Activated CD4-positive, alpha-beta T cell treated with anti-CD3 and anti-CD28 coated beads for 48 hours (primary cell): ENCODE data around the gene MDFI.

Experiments used
- DNase-seq: peaks from one replicate; pipeline ENCODE4 v3.0.0-alpha.2; 2020

The MDFI gene

DNA sequence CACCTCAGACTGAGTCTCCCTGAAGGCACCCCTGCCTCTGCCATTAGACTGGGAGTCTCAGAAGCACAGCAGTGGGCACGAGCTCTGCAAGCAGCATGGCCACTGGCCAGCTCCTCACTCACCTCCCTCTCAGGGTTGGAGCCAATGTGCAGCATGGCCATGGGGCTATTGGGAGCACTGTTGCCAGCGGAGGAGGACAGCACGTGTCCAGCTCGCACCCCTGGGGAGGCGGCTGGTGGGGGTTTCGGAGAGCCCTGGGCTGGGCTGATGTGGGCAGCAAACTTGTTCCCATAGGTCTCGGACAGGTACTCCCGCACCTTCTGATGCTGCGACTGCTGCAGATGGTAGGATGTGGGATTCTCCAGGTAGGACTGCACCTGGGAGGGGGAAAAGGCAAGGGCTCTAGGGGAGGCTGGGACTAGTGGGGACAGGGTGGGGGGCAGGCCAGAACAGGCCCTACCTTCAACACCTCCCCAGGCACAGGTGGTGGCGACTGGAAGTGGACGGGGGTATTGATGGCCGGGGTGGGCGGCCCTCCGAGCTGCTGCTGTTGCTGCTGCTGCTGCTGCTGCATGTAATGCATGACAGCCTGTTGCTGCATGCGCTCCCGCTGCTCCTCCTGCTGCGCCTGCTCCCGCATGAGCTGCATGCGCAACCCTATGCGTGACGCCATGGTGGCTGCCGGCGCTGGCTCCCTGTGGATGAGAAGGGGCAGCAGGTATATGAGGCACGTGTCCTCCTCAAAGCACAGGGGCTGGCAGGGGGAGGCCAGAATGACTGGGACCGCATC is 52.5 kb downstream of the MDFI start:
- no peak for DNase-seq

DNA sequence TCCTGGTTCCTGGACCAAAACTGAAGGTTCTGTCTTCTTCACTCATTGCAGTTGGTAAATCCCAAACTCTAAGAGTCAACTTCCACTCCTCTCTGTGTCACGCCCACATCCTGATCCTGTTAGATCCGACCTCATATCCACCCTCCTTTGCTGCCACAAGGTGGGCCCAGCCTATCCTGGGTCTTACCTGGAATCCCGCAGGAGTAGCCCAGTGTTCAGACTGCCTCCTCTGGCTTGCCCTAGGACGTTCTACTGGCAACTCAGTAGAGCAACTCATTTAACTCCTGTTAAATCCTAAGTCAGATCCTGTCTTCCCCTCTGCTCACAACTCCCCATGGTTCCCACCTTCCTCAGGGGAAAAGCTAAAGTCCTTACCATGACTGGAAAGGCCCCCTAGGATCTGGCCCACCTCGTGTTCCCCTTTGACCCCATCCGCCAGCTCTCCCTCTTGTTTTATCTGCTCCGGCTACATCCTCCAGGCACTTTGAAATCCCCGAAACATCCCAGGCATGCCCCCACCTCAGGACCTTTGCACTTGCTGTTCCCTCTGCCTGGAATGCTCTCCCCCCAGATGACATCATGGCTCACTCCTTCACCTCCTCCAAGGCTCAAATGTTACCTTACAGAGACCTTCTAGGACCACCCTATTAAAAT is 53.3 kb downstream of the MDFI start:
- no peak for DNase-seq

- no peak for DNase-seq
These were observed 53.9 kb downstream of the MDFI start for GRCh38 chr6:41692080-41692675.

- DNase-seq = no peak
These were observed 54.5 kb downstream of the MDFI start for GRCh38 chr6:41692730-41693129.

DNA sequence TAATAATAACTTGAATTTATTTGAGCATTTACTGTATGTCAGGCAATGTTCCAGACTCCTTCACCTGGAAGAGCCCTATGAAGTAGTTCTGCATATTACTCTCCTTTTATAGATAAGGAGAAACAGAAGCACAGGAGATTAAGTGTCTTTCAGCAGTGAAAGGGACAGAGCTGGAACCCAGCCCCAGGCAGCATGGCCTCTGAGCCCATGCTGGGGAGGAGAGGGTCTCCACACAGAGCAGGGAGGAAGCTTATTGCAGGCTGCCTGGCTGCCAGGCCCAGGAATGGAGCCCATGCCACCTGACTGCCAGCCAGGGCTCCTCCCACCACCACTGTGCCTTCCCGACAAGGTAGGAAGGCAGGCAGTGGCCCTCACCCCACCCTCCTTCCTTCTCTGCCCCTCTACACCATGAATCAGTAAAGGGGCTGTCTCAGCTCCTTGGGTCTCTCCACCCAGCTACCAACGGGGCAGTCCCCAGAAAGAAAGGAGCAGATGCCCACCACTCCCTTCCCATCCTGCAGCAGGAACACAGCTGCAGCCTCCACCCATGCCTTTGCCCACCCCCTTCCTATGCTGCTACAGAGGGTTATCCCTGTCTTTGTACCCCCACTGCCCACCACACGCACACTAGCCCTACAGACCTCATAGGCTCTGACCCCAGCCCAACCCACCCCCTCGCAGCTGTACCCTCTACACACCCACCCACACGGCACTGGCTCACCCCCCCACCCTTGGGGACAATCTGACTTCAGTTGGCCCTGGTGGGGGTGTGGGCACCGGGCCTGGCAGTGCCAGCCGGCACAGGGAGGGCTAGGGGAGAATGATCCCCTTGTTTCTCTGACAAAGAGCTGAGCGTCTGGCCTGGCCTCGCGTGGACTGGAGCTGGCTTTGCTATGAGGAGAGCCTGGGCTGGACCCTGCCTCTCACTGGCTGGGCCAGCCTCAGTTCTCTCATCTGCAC is 55.3 kb downstream of the MDFI start:
- DNase-seq = no peak

DNA sequence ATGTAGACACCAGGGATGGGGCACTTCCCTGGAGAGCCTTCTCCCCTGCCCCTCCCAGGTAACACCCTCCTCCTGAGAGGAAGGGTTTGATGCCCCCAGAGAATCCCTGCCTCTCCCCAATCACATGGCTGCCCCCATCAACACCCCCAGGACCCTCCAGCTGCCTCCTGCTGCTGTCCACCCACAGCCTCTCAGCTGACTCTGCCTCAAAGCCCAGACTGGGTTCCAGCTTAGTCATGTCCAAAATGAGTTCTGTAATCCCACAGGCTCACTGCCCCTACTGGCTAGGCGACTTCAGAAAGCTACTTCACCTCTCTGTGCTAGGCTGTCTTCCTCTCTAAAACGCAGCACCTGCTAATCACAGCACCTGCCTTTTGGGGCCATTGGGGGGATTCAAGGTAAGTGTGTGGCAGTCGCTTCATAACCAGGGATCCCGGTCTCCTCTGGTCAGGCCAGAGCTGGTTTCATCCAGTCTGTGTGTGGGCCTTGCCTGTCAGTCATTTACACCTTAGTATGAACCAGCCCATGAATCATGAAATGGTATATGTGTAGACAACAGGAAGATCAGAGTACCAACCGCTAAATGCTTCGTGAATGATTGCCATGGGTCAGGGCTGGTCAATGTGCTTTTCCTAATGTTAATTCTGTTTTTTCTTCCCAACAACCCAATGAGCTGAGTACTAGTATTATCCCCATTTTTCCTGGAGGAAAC is 56.7 kb downstream of the MDFI start:
- no peak for DNase-seq

GRCh38 chr6:41695825-41696224 is 57.6 kb downstream of the MDFI start:
- DNase-seq = no peak

DNA sequence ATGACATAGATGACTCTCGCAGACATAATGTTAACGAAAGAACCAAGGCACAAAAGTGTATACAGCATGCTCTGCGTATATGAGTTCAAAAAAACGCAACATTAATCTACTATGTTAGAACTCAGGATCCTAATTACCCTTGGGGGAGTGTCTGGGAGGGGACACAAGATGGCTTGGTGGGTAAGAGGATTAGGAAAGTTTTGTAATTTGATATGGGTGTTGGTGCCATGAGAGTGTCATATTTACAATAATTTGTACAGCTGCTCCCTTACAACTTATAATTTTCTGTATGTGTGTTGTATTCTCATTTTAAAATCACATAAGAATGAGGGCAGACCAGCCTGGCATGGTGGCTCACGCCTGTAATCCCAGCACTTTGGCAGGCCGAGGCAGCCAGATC is 58.5 kb downstream of the MDFI start:
- no peak for DNase-seq

DNA sequence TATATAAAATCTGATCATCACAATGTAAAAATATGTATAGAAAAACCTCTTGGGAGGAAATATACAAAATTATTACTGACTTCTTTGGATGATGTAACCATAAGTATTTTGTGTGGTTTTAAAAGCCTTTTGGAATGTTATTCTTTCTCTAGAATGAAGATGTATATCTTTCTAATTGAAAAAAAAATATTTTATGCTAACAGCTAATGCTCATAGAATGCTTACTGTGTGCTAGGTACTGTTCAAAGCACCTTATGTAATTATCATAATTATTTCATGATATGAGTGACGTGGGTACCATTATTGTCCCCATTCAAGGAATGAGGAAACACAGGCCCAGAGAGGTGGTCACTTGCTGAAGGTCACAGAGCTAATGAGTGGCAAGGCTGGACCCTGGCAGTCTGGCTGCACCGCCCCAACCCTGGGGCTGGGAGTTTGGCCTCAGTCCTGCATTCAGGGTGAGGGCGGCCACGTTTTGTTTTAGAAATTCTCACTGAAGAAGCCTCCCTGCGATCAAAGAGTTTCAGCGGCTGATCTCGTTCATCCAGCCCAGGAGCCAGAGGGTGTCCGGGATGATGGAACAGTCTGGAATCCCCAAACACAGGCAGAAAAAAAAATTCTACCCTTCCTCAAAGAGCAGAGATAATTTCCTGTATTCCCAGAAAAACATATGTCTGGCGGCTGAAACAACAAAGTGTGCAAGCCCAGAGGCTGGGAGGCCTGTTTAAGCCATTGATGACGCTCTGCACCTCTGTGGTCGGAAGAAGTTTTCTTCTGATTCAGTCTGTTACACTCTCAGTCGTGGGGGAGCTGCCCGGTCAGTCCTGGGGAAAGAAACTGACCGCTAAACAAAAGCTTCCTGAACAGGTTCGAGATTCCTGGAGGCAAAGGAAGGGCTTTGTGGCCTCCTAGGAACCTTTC is 59.9 kb downstream of the MDFI start:
- no peak for DNase-seq

DNA sequence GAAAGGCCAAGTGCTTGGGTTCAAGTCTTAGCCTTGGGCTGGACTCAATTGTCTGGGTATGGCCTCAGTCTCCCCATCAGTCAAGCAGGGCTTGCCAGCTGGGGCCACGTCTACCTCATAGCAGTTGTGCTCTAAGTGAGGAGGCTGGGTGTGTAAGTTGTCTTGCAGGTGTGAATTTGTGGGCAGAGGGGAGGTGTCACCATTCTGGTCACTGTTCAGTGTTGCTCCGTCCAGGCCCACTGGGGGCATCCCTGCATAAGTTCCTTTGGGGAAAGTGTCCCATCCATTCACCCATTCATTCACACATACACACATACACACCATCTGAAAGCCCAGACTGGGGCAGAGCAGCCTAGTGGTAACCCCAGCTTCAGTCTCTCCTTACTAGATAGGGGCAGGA is 60.8 kb downstream of the MDFI start:
- no peak for DNase-seq

- DNase-seq = no peak
These were observed 62.4 kb downstream of the MDFI start for GRCh38 chr6:41700463-41701347.

DNA sequence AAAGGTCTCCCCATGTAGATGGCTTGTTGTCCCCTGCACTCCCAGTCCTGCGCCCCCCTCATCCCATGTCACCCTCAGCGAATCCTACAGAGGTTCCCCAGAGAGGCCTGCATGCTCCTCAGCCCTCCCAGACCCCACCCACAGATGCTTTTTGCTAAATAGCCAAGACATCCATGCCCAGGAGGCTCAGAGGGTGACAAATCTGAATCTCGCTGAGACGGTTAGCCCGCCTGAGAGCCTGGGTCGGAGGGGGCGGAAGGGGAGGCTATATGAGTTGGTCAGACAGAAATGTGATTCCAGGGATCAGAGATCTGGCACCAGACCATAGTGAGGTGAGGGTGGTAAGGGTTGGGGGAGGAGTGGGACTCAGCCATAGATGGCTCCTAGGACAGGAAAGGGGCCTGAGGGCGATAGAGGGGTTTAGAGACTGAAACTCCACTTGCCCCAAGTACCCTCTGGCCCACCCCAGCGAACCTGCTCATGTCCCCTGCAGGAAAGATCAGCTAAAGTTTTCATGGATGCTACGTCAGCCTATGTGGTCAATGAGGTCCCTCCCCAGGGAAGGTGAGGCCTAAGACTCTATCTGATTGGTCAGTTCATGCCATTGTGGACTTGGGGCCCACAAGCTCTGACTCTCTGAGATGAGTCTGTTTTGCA is 63.9 kb downstream of the MDFI start:
- DNase-seq = no peak

- DNase-seq = no peak
These were observed 64.7 kb downstream of the MDFI start for GRCh38 chr6:41702771-41703494.
